ENCODE results near the gene CFAP100.

DNA sequence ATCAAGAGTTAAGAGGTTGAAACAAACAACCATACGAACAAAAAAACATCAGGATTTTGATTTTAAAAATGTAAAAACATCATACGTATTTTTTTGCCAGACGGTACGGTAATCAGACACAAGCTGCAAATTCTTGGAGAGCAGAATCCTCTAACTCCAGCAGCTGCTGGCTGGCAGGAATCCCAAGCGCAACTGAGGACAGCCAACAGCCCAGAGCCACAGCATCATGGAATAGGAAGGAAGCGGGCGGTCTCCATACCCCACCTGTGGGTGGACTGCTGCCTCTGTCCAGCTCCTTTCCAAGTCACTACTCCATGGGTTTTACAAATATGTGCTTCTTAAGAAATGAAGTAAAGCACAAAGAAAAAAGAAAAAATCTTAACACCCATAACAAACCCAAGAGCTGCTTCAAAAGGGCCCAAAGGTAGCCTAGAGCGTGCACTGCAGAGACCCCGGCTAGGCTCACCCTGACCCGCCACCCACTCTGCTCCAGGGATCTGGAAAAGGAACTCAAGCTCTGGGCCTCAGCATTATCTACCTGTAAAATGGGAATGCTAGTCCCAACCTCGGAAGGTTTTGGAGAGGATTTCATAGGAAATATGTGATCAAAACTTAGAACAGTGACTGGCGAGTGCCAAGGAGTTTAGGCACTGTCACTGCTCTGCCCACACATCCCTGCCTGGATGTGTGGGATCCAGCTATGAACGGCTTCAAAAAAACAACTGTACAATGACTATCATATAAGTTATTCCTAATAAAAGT, 47.6 kb downstream of the CFAP100 start:
- no peak for TF ChIP-seq POLR2A (IDR thresholded peaks at IDR 0.05)
- TF ChIP-seq, protein P1, sequence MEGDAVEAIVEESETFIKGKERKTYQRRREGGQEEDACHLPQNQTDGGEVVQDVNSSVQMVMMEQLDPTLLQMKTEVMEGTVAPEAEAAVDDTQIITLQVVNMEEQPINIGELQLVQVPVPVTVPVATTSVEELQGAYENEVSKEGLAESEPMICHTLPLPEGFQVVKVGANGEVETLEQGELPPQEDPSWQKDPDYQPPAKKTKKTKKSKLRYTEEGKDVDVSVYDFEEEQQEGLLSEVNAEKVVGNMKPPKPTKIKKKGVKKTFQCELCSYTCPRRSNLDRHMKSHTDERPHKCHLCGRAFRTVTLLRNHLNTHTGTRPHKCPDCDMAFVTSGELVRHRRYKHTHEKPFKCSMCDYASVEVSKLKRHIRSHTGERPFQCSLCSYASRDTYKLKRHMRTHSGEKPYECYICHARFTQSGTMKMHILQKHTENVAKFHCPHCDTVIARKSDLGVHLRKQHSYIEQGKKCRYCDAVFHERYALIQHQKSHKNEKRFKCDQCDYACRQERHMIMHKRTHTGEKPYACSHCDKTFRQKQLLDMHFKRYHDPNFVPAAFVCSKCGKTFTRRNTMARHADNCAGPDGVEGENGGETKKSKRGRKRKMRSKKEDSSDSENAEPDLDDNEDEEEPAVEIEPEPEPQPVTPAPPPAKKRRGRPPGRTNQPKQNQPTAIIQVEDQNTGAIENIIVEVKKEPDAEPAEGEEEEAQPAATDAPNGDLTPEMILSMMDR (IDR thresholded peaks at IDR 0.05), result no peak
